Parietal lobe (tissue), 2 donors: ENCODE results near the gene IDH2. TPM values are rescaled to one million over a fixed set of nuclear protein-coding genes. Genes with fewer than 3 reads are reported as not detected.

Experiments used
- small RNA-seq: library from RNA; depleted of rRNA; stranded (forward); fragments of <200 nt; gene quantifications from one replicate; pipeline ENCODE3, GENCODE V24; 2014; ENCODE audit warnings: low replicate concordance
- total RNA-seq: library from RNA; depleted of rRNA; stranded (reverse); fragments of >200 nt; gene quantifications from one replicate; pipeline ENCODE4 v1.2.3, GENCODE V29; 2014

IDH2 gene
- total RNA-seq, result 78.9 TPM

DNA sequence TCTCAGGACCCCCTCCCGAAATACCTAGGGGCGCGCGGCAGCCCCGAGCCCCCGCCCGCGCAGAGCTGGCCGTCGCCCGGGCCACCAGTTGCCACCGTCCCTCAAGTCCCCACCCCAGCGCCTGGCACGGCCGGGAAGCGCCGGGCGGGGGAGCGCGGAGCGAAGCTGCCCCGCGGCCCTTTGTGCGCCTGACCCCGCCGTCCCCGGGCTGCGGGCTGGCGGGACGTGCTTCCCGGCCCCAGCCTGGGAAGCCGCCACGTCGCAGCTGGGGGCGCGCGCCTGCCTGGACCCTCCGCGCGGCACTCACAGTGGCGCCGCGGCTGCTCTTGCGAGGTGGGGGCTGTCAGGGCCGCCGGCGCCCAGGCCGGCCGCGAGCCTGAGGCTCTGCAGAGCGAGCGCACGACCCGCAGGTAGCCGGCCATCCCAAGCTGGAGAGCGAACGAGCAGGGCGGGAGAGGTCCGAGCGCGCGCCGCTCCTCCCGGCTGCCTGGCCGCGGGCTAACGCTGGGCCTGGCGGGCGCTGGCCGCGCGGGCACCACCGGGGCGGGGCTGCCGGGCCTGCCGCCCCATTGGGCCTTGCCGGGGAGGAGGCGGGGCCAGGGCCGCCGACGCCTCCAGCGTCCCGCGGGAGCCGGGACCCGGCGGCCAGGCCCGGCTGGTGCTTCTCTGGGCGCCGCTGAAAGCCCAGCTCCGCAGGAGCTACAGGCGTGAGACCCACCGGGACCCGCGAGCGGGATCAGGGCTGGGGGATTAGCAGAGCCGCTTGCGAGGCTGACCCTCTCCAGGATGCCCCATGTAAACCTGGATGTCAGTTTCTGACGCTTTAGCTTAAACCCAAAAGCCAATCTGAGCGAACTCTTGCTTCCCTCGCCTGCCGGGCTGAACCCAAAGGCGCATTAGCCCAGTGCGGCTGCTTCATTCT, at the start of gene IDH2:
IDH2 (minus strand) TSS at position 500 of the 922 bp plus-strand sequence; CDS start at position 422, 78 bp downstream.

Small RNA genes lying within 50 kb of the gene (small RNA-seq; reads per million reads assigned to genes)
- gene RF00066, result not detected

Other genes with a start within 250 kb of the IDH2 start
- gene AP3S2, start 208.5 kb downstream of the IDH2 start, total RNA-seq, result 59.5 TPM
- gene ARPIN, start 189.5 kb downstream of the IDH2 start, total RNA-seq, result 21.6 TPM
- 12.8 TPM for gene ZNF710, start 101.1 kb downstream of the IDH2 start, total RNA-seq
- 70.7 TPM for gene SEMA4B, start 98.9 kb upstream of the IDH2 start, total RNA-seq
- gene CIB1, start 131.5 kb upstream of the IDH2 start, total RNA-seq, result 4.7 TPM
- 5.3 TPM for gene GDPGP1, start 131.7 kb upstream of the IDH2 start, total RNA-seq
- gene TTLL13, start 147.1 kb upstream of the IDH2 start, total RNA-seq, result not detected
- 168 TPM for gene NGRN, start 163.2 kb upstream of the IDH2 start, total RNA-seq
- gene ZNF774, start 249.8 kb upstream of the IDH2 start, total RNA-seq, result 11.6 TPM